GM18526 (cell line): Measurements from ENCODE around the gene PXDN.

Experiments
- POLR2A ChIP-seq: IDR thresholded peaks from 3 replicates; pipeline ENCODE4 v1.6.1; 2011; ENCODE audit not compliant: insufficient read length; ENCODE audit errors: extremely low read depth

PXDN gene

DNA sequence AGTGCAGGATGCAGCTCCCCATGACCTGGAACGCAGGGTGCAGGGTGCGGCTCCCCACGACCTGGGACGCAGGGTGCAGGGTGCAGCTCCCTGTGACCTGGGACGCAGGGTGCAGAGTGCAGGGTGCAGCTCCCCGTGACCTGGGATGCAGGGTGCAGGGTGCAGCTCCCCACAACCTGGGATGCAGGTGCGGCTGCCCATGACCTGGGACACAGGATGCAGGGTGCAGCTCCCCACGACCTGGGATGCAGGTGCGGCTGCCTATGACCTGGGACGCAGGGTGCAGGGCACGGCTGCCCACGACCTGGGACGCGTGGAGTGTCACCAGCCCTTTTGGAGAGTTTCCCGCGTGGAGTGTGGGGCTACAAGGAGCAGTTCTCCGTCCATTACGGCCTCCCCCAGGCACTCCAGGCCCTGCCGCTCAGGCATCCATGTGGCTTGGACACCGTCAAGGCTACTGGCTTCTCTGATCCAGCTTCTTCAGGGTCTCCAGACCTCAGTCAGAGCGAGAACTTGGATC is 38.7 kb downstream of the PXDN start:
- no peak for TF ChIP-seq POLR2A

DNA sequence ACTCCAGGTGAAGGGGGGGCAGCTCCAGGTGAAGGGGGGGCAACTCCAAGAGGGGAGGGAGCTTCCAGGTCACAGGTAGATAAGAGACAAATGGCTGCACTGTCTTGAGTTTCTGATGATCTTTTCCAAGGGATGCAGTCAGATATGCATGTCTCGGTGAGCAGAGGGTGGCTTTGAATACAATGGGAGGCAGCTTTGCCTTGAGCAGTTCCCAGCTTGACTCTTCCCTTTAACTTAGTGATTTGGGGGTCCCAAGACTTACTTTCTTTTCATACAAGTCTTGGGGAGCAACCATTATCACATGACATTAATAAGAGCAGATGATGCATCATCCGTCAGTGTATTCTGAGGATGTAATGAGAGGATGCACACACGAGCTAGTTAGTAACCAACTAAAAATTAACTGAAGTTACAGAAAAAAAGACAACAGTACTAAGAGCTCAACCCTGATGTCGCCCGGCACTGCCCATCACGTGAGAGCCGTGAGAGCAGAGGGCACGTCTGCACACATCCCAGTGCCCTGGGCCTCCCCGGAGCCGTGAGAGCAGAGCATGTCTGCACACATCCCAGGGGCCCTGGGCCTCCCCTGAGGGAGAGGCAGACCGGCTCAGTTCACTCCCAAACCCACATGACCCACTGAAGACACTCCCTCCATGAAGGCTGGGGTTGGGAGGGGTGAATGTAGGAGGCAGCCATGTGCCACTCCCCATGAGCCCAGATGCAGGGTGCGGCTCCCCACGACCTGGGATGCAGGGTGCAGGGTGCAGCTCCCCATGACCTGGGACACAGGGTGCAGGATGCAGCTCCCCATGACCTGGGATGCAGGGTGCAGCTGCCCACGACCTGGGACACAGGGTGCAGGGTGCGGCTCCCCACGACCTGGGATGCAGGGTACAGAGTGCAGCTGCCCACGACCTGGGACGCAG is 39.4 kb downstream of the PXDN start:
- no peak for TF ChIP-seq POLR2A

DNA sequence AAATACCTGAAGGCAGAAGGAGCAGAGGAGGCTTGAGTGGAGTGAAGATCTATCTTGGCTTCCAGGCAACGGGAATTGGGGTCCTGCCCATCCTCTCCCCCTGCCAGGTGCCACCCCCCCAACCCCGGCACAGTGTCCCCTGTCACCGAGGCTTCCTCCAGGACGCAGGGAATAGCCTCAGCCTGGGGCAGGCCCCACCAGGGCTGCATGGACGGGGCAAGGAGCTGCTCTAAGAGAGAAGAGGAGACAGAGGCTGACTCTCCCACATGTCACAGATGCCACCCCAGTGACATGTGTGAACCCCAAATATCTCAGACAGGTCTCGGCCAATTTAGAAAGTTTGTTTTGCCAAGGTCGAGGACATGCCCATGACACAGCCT is 42.1 kb downstream of the PXDN start:
- TF ChIP-seq POLR2A = no peak

GRCh38 chr2:1701556-1702185 is 42.6 kb downstream of the PXDN start:
- no peak for TF ChIP-seq POLR2A

DNA sequence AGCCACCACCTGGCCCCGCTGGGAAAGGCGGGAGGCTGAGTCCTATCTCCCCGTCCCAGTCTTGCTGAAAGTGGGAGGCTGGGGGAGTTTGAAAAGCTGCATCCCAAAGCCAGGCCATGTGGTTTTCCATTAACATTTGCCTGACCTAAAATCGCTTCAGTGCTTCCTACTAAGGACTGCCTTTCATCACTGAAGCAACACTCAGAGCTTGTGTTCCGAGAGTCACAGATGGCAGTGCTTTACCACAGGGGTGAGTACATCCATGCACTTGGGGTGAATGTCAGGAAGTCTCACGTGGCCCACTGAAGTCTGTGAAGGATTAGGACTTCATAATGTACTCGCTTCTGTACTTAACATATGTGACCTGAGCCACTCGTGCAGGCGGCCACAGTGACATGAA is 43.3 kb downstream of the PXDN start:
- no peak for TF ChIP-seq POLR2A

GRCh38 chr2:1698188-1698945 is 45.9 kb downstream of the PXDN start:
- no peak for TF ChIP-seq POLR2A

DNA sequence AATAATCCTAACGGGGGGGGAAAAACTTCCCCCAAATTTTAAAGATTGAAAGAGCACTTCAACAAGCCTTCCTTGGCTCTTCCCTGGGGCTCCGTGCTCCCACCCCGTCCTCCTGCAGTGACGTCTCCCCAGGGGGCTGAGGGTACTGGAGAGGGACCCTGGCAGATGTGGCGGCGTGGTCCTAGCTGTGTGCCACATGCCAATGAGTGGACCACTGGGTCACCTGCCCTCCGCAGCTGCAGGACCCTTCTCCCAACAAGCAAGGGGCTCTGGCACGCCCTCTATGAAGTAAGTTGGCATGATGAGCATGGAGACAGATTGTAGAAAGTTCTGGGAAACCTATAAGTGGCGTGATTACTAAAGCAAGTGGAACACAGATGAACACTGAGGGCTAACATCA is 46.7 kb downstream of the PXDN start:
- TF ChIP-seq POLR2A = no peak

GRCh38 chr2:1696472-1696871 is 47.8 kb downstream of the PXDN start:
- TF ChIP-seq POLR2A = no peak

GRCh38 chr2:1694371-1695271 is 49.7 kb downstream of the PXDN start:
- TF ChIP-seq POLR2A = no peak

DNA sequence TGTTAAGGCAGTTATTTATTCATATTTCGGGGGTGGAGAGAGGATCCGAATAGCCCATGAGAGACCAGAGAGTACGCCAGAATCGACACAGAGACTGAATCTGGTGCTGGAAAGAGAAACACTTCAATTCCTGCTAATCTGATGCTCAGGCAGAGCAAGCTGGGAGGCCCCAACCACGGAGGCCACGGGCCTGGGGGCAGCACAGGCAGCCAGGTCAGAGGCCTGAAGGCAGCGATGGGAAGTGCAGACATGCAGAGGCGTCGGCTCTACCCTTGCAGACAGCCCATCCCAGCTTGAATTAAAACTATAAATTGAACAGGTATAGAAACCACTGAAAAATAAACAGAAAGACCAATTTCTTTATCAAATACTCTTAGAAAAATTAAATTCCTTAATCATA is 50.6 kb downstream of the PXDN start:
- no peak for TF ChIP-seq POLR2A

GRCh38 chr2:1692342-1692741 is 52.0 kb downstream of the PXDN start:
- TF ChIP-seq POLR2A = no peak

DNA sequence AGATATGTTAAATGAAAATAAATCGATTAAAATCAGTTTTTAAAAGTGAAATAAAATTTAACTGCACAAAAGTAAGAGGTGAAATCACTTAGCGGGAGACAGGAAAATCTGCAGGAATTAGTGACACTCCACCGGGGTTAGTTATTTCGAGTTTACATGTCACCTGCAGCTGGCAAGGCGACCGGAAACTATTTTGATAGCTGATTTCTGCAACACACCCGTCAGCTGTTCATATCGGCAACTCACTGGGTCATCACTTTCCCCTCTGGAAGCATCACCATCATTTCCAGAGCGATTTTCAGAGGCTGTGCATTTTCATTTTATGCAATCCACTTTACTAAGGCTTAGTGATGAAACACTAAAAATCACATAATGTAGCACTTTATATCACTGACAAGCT is 52.9 kb downstream of the PXDN start:
- no peak for TF ChIP-seq POLR2A

DNA sequence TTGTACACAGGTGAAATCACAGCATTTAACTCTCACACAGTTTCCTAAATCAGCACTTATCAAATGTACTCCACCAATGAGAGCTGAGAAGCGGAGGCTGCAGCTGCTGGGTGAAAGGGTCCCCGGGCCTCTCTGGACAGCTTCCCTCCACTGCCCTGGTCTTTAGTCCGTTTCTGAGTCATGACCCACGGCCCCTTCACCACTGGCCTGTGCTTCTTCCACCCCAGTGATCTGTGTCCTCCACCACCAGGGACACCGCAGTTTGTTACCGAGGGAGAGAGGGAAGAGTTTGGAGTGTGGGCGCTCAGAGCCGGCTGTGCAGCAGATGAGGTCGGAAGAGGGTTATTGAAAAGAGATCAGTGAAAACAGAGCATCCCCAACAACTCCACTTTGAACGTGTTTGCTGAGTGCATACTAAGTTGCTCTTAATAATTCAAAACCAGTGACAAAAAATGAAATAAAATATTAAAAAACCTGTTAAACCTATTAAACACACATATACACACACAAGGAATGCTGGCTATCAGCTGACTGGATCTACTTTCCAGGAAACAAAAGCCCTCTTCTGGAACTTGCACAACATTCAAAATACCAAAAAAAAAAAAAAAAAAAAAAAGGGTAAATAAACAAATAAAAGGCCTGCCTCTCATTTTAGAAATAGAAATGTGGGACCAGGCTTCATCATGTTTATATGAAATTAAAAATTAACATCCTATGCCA is 54.1 kb downstream of the PXDN start:
- TF ChIP-seq POLR2A = no peak

DNA sequence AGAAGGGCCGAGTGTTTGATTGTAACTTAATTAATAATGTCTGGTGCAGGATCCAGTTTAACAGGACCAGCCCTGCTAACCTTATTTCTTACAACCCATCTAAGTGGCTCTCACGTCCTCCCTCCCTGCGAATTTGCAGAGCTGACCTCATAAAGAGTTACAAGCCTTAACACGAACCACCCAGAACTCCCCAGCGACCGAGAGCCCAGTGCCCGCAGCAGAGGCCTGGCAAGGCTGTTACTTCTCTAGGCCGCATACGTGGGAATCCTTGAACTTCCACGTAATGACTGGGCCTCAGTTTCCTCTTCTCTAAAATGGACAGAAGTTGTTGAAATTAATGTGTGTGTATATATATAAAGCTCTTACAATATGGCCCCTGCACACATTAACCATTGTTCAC is 55.5 kb downstream of the PXDN start:
- TF ChIP-seq POLR2A = no peak
